Measurements from ENCODE around the gene FAM131B. TPM values are rescaled to one million over a fixed set of nuclear protein-coding genes. Genes with fewer than 3 reads are reported as not detected.

The FAM131B gene
- total and polyA plus RNA-seq, 2 of the 8 experiments (the other 6 are each of a cell fraction or from before 2014, with no cell fraction given), result 23.1 to 38.2 TPM

DNA sequence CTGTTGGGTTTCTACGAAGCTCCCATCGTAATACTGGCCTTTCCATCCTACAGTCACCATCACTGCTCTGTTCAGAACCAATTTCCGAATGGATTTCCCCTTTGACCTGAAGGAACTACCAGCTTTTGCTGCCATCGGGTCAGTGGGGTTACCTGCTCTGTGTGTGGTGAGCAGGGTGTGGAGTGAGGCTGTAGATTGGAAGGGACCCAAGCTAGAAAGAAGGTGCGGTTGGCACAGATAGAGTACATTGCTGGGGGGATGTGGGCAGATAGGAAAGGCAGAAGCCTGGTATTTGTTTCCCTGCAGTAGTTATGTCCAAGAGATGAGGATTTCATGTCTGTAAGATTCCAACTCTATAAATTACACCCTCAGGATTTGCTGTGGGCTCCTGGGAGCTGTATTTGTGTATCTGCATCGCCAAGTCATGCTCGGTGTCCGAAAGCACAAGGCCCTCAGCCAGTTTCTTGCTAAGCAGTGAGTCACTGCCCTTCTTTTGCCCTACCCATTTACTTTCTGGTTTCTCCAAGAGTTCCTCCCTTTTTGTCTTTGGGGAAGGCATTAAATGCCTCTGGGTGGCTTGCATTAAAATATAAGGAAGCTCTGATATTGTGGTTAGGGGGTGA, 31.2 kb downstream of the FAM131B start:
- Histone ChIP-seq H4K5ac (ENCODE audit: insufficient read length, low read depth, low read length) (no peak overlapping the region), H3K79me2 (ENCODE audit: control insufficient read depth in 1 of 2, insufficient read depth in 2 of 2, low read length in 2 of 2) (no peaks in the 10 kb centered on the region), H2AFZ (ENCODE audit: low read length) (no peak overlapping the region), H3K36me3 (ENCODE audit: control insufficient read depth in 2 of 4, insufficient read depth in 4 of 4, low read length in 3 of 4) (no peaks in the 10 kb centered on the region), H2BK120ac (replicated peaks; ENCODE audit: low read depth, low read length) (no peak overlapping the region), H3K56ac (replicated peaks; ENCODE audit: insufficient read length, low read depth, low read length) (no peak overlapping the region), H3K4ac (replicated peaks; ENCODE audit: insufficient read length, low read depth, low read length) (no peak overlapping the region), H4K8ac (ENCODE audit: extremely low read depth, insufficient read depth, low read length) (no peak overlapping the region; the same call in 1 of the 2 replicates), H2BK15ac (ENCODE audit: low read length) (no peak overlapping the region), H4K91ac (replicated peaks; ENCODE audit: insufficient read length, low read length) (no peak overlapping the region), H3K14ac (ENCODE audit: insufficient read length) (no peak overlapping the region), H2BK20ac (ENCODE audit: low read length) (no peak overlapping the region), H2AK5ac (ENCODE audit: low read depth, low read length) (no peak overlapping the region), H4K20me1 (replicated peaks in 1 of 2; ENCODE audit: control insufficient read depth in 1 of 2, insufficient read depth in 2 of 2, low read length in 2 of 2) (no peaks in the 10 kb centered on the region), H3K27ac (ENCODE audit: low read depth, low read length) (no peak overlapping the region), H3K9ac (replicated peaks in 1 of 4; ENCODE audit: extremely low read depth in 1 of 4, low read depth in 3 of 4, low read length in 3 of 4) (no peak overlapping the region), H3K23ac (ENCODE audit: insufficient read length) (no peak overlapping the region), H3K79me1 (ENCODE audit: low read depth, low read length) (no peaks in the 10 kb centered on the region), H3K4me2 (ENCODE audit: insufficient read depth in 1 of 2, low read depth in 2 of 2, low read length in 2 of 2) (no peak overlapping the region), H2BK5ac (ENCODE audit: low read depth, low read length) (no peak overlapping the region), H3K18ac (ENCODE audit: extremely low read depth, low read length) (no peak overlapping the region), H3K27me3 (replicated peaks in 1 of 4; ENCODE audit: control insufficient read depth in 3 of 4, extremely low read depth in 1 of 4, insufficient read depth in 3 of 4, low read length in 3 of 4) (no peaks in the 10 kb centered on the region), H3K4me1 (replicated peaks in 1 of 4; ENCODE audit: control insufficient read depth in 3 of 4, insufficient read depth in 4 of 4, low read length in 3 of 4) (no peaks in the 10 kb centered on the region), H2BK12ac (ENCODE audit: low read depth, low read length) (no peak overlapping the region), H3K23me2 (ENCODE audit: low read depth, low read length) (no peaks in the 10 kb centered on the region), H3K9me3 (ENCODE audit: insufficient read depth in 2 of 2, low read depth in 1 of 2, low read length in 1 of 2) (no peaks in the 10 kb centered on the region), H3K4me3 (ENCODE audit: extremely low read depth in 1 of 4, insufficient read depth in 2 of 4, low read depth in 3 of 4, low read length in 4 of 4) (no peak overlapping the region)
- TF ChIP-seq, protein P1, sequence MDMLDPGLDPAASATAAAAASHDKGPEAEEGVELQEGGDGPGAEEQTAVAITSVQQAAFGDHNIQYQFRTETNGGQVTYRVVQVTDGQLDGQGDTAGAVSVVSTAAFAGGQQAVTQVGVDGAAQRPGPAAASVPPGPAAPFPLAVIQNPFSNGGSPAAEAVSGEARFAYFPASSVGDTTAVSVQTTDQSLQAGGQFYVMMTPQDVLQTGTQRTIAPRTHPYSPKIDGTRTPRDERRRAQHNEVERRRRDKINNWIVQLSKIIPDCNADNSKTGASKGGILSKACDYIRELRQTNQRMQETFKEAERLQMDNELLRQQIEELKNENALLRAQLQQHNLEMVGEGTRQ (IDR thresholded peaks at IDR 0.05; ENCODE audit: low read length), result no peak
- TF ChIP-seq SIN3A (conservative IDR thresholded peaks at IDR 0.05 in 1 of 2, IDR thresholded peaks at IDR 0.05 in 1 of 2; ENCODE audit: low read depth in 1 of 2, low read length in 2 of 2) (no peak), POLR2A (IDR thresholded peaks at IDR 0.05; ENCODE audit: control extremely low read depth in 1 of 2, low read depth in 2 of 2, low read length in 2 of 2) (no peak), RFX5 (IDR thresholded peaks at IDR 0.05; ENCODE audit: borderline replicate concordance, low read depth, low read length) (no peak), TEAD4 (IDR thresholded peaks at IDR 0.05; ENCODE audit: low read depth, low read length) (no peak), ASH2L (IDR thresholded peaks at IDR 0.05; ENCODE audit: low read length) (no peak)
- TF ChIP-seq, protein P2, sequence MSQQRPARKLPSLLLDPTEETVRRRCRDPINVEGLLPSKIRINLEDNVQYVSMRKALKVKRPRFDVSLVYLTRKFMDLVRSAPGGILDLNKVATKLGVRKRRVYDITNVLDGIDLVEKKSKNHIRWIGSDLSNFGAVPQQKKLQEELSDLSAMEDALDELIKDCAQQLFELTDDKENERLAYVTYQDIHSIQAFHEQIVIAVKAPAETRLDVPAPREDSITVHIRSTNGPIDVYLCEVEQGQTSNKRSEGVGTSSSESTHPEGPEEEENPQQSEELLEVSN (IDR thresholded peaks at IDR 0.05), result no peak
- WGBS, 2 experiments (ENCODE audit: extremely low coverage in 1 of 2, insufficient coverage in 1 of 2, insufficient read length in 1 of 2, insufficient replicate concordance in 2 of 2, low coverage in 1 of 2, low lambda C conversion rate in 2 of 2, missing lambda C conversion rate in 1 of 2), result 92% methylated on average over 8 of the region's 8 CpGs; no CpG with 5 or more reads in 1 of the 2 experiments
- DNase-seq (ENCODE audit: low read depth in 1 of 2, low spot score in 2 of 2), result no peak
- ChIA-PET CTCF (ENCODE audit: partially characterized antibody) (interaction anchor here (0.6 to 4.2 kb wide), 11 partner anchors 8 to 117 kb away, joined by 3 to 32 read pairs (median 3); partner anchors contain the start of gene EPHA1), POLR2A (ENCODE audit: partially characterized antibody) (interaction anchor here (1.1 to 1.6 kb wide), 4 partner anchors 10 to 64 kb away, joined by 3 to 5 read pairs (median 4); no protein-coding TSS in a partner anchor)
- no peak for FAIRE-seq
